ENCODE data around the gene ESR1. TPM values are rescaled to one million over a fixed set of nuclear protein-coding genes. Genes with fewer than 3 reads are reported as not detected.

Gene ESR1
- total and polyA plus RNA-seq, 9 of the 15 experiments (the other 6 are each of a cell fraction or from before 2014, with no cell fraction given), result 0.03 to 0.27 (median 0.08) TPM; not detected in 1

DNA sequence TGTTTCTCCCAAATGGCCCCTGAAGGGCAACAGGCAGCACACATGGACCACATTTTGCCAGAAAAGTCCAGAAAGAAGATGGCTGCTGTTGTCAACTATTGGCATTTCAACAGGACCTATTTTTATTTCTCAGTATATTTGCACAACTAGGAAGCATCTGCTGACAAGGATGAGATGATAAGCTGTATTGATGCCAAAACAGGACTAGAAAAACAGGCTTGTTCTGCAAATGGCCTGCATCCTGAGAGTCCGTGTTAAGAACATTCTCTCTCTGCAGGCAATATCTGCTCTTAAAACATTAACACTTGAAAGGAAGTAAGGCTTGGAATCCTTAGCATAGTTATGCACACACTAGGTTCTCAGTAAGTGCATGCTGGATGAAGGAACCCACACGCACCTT, 283.7 kb downstream of the ESR1 start (continued):
- no peak for TF ChIP-seq PREB (CRISPR knock-in tag; IDR thresholded peaks at IDR 0.05)

DNA sequence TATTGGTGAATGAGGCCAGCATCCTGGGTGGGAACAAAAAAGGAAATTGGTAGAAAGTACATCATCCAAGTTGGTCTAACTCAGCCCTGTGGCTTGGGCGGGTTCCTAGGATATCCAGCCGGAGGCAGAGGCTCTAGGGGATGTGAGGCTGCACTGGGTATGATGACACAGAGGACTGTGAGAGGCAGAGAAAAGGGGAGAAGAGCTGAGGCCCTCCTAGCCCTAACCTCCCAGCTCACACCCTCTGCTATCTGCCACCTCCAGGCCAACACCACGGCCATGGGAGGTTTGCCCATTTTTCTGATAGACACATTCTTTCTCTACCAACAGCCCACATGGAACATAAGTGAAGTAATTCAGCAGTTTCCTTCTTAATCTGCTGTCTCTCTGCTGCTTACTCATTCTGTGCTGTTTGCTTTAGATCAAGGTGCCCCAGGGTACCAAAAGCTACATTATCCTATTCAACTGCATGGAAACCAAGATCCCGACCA, 284.4 kb downstream of the ESR1 start:
- no peak overlapping the region for H3K4me3 ChIP-seq
- peaks cover 0 to 2% of the 10 kb centered on the region in 2 experiments; a peak in 1 of 5 replicates for H3K4me1 ChIP-seq (replicated peaks in 1 of 2; ENCODE audit: control insufficient read depth in 2 of 2, insufficient read depth in 2 of 2, low read length in 2 of 2)
- H3K9ac ChIP-seq (ENCODE audit: insufficient read depth in 1 of 2, low read depth in 2 of 2, low read length in 2 of 2), result no peak overlapping the region
- no peaks in the 10 kb centered on the region for H3K36me3 ChIP-seq (ENCODE audit: control insufficient read depth, insufficient read depth, low read length)
- FAIRE-seq (no peak), DNase-seq (ENCODE audit: extremely low read depth in 1 of 4, low spot score in 3 of 4) (no peak), ATAC-seq (no peak)
- H3K9me1 ChIP-seq (ENCODE audit: control insufficient read depth, insufficient read depth, low read length), result no peaks in the 10 kb centered on the region
- H2AFZ ChIP-seq (ENCODE audit: low read depth, low read length), result no peak overlapping the region
- TF ChIP-seq TRIM24 (IDR thresholded peaks at IDR 0.05) (no peak), SREBF1 (IDR thresholded peaks at IDR 0.05; ENCODE audit: borderline replicate concordance, low read depth, low read length) (no peak), PHB2 (IDR thresholded peaks at IDR 0.05; ENCODE audit: low read depth) (no peak), SMAD4 (CRISPR knock-in tag; conservative IDR thresholded peaks at IDR 0.05) (no peak), ASH1L (IDR thresholded peaks at IDR 0.05; ENCODE audit: borderline replicate concordance, low read depth, partially characterized antibody) (no peak), ZSCAN32 (CRISPR knock-in tag; IDR thresholded peaks at IDR 0.05) (no peak), RFX7 (CRISPR knock-in tag; IDR thresholded peaks at IDR 0.05) (no peak), E2F8 (IDR thresholded peaks at IDR 0.05; ENCODE audit: low read depth, partially characterized antibody) (no peak), RBM39 (optimal IDR thresholded peaks at IDR 0.05; ENCODE audit: low read depth, low read length) (no peak), PURB (CRISPR knock-in tag; IDR thresholded peaks at IDR 0.05; ENCODE audit: low read depth) (no peak), NBN (IDR thresholded peaks at IDR 0.05; ENCODE audit: low read depth) (no peak), MBD2 (IDR thresholded peaks at IDR 0.05; ENCODE audit: borderline replicate concordance, low read depth) (no peak), NR3C1 (CRISPR knock-in tag; IDR thresholded peaks at IDR 0.05) (no peak), MXI1 (IDR thresholded peaks at IDR 0.05; ENCODE audit: low read depth, low read length) (no peak)
- ChIA-PET CTCF (ENCODE audit: low intra/inter-chr PET ratio) (no interaction called here), POLR2A (no interaction called here)
- H3K4me2 ChIP-seq (ENCODE audit: insufficient read depth, low read length), result no peak overlapping the region
- intact Hi-C loops (cut with micrococcal nuclease), result no loop called here
- in situ Hi-C loops (cut with MboI), result no loop called here
- no peaks in the 10 kb centered on the region for H4K20me1 ChIP-seq (replicated peaks; ENCODE audit: control insufficient read depth, insufficient read depth, low read length)
- BruUV-seq (replicated peaks), result no TSS peak
- 0% methylated on average over 4 of the region's 4 CpGs for WGBS (ENCODE audit: insufficient coverage, low coverage, missing lambda C conversion rate)
- H3K9me3 ChIP-seq (replicated peaks; ENCODE audit: control insufficient read depth, insufficient read depth, low read depth, low read length), result no peaks in the 10 kb centered on the region
- no peaks in the 10 kb centered on the region for H3K27me3 ChIP-seq (ENCODE audit: control insufficient read depth in 2 of 2, insufficient read depth in 2 of 2, low read length in 2 of 2)
- H3K79me2 ChIP-seq (ENCODE audit: control insufficient read depth, insufficient read depth, low read length), result no peaks in the 10 kb centered on the region
- no peak overlapping the region for H3K27ac ChIP-seq (ENCODE audit: extremely low read depth, low read depth, low read length)
